Measurements from ENCODE around the gene DGKD.

The DGKD gene

DNA sequence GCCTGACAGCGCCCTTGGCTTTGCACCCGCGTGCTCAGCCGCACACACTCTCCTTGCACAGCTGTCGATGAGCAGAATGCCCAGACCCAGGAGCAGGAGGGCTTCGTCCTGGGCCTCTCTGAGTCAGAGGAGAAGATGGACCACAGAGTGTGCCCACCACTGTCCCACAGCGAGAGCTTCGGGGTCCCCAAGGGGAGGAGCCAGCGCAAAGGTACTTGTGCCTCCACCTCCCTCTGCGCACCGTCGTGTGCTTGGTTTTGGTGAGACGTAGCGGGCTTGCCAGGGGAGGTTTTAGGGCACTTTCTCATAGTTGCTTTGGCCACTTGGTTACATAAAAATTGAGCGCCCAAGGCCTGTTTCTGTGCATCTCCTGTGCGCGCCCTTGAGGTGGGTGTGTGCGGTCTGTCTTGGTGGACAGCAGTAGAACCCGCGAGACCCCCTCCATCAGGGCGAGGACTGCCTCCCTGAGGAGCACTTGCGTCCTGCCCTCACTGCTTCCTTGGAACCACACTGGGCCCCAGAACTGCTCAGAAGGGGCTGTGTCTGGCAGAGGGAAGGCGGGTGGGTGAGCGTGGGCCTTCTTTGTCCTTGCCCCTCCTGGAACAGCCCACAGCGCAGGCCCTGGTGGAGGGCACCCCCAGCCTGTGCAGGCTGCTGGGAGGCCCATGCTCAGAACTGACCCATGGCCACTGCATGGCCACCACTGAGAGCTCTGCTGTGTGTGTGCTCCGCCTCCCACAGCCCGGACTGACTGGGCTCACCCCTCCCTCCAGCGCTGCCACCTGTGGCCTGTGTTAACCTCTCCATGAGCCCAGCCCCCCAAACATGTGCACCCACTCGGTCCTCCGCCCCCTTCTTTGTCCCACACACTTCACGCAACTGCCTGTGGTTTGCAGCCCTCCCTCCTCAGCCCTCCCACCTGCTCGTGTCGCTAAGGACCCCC lies 95.9 kb downstream of the DGKD start:
- no peak for DNase-seq (ENCODE audit: insufficient read length, low spot score)
- FAIRE-seq = no peak
- no peak for TF ChIP-seq SPI1 (IDR thresholded peaks at IDR 0.05; ENCODE audit: low read depth, low read length)
- TF ChIP-seq TAF1 (IDR thresholded peaks at IDR 0.05; ENCODE audit: low read depth, low read length) = no peak

DNA sequence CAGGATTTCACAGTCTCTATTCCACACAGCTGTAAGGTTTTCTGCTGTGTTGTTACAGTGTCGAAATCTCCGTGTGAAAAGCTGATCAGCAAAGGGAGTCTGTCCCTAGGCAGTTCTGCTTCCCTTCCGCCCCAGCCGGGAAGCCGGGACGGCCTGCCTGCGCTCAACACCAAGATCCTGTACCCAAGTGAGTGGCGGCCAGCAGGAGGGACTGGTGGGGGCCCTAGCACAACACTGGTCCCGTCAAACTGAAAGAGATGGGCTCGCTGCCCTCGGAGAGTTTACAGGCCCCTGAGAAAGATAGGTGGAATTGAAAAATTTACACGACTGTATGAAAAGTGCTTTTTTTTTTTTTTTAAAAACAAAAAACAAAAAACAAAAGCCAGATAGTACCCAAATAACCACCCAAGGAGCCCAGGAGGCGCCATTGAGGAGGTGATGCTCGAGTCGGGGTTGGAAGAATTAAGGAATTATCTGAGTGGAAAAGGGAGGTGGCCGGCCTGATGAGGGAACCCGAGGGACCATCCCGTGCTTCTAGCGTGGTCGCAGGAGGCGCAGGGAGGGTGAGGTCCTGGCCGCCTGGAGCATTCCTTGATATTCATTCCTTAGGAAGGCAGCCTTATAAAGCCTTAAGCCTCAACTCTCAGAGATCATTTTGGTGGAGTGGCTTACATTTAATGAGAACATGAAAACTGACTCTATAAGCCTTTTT lies 96.7 kb downstream of the DGKD start:
- DNase-seq (ENCODE audit: insufficient read length, low spot score) (no peak), FAIRE-seq (no peak)
- TF ChIP-seq TAF1 (IDR thresholded peaks at IDR 0.05; ENCODE audit: low read depth, low read length) = no peak
- TF ChIP-seq POU2F2 (IDR thresholded peaks at IDR 0.05; ENCODE audit: low read depth, low read length) = no peak
- no peak for TF ChIP-seq SPI1 (IDR thresholded peaks at IDR 0.05; ENCODE audit: low read depth, low read length)
- no peak for TF ChIP-seq PAX5 (IDR thresholded peaks at IDR 0.05; ENCODE audit: insufficient read depth, low read length, severe bottlenecking)
- TF ChIP-seq POLR2A (IDR thresholded peaks at IDR 0.05; ENCODE audit: low read depth, low read length) = no peak
- no peak for TF ChIP-seq POLR2AphosphoS5 (IDR thresholded peaks at IDR 0.05; ENCODE audit: low read depth, low read length)

DNA sequence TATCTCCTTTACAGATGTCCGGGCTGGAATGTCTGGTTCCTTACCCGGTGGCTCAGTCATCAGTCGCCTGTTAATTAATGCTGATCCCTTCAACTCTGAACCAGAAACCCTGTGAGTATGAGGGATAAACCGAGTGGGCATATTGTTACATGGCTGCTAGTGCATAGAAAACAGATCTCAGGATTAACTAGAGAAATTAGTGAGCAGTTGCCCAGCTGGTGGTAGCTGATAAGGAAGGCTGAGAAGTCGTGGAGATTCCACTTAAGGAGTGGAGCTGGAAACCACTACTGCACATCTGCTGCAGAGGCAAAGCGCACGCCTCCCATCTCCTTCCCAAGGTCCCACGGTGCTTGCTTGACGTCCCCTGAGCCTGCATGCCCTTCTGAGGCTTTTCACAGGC lies 97.7 kb downstream of the DGKD start:
- TF ChIP-seq POLR2AphosphoS5 (IDR thresholded peaks at IDR 0.05; ENCODE audit: low read depth, low read length) = no peak
- no peak for TF ChIP-seq TAF1 (IDR thresholded peaks at IDR 0.05; ENCODE audit: low read depth, low read length)
- TF ChIP-seq POLR2A (IDR thresholded peaks at IDR 0.05; ENCODE audit: low read depth, low read length) = no peak
- TF ChIP-seq PAX5 (IDR thresholded peaks at IDR 0.05; ENCODE audit: insufficient read depth, low read length, severe bottlenecking) = no peak
- TF ChIP-seq SPI1 (IDR thresholded peaks at IDR 0.05; ENCODE audit: low read depth, low read length) = no peak
- no peak for TF ChIP-seq POU2F2 (IDR thresholded peaks at IDR 0.05; ENCODE audit: low read depth, low read length)
- DNase-seq (ENCODE audit: insufficient read length, low spot score) = no peak
- FAIRE-seq = no peak

DNA sequence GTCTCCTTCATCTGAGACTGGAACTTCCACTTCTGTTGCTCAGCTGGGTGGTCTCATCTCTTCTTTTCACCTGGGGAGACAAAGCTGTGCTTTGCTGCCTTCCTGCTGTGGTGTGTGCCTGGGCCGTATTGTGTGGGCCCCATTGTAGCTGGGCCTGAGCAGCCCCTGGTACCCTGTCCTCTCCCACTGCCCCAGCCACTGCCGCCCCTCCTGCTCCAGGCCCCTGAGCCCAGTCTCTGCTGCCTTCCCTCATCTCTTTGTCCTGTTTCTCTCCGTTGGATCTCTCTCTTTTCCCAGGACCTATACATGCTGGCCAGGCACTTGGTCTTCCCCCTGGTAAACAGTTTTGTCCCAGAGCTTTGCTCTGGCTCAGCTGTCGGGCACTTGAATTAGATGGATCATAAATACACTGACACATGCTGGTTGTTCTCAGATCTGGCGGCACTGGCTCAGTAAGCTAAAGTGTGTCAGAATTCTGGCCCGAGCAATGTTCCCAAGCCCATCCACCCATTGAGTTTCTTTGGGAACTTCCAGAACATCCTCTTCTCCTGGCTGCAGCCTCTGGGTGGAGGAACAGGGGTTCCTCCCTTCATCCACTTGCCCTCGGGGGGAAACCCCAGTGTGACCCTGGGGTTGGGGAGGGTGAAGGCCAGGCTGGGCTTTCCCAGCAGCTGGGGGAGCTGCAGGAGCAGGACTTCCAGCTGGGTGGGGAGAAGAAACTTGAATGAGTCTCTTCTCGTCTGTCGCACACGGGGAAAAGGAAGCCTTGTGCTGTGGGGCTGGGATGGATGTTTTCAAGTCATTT lies 99.0 kb downstream of the DGKD start:
- no peak for TF ChIP-seq POU2F2 (IDR thresholded peaks at IDR 0.05; ENCODE audit: low read depth, low read length)
- no peak for TF ChIP-seq POLR2AphosphoS5 (IDR thresholded peaks at IDR 0.05; ENCODE audit: low read depth, low read length)
- no peak for TF ChIP-seq TAF1 (IDR thresholded peaks at IDR 0.05; ENCODE audit: low read depth, low read length)
- TF ChIP-seq SPI1 (IDR thresholded peaks at IDR 0.05; ENCODE audit: low read depth, low read length) = no peak
- no peak for TF ChIP-seq PAX5 (IDR thresholded peaks at IDR 0.05; ENCODE audit: insufficient read depth, low read length, severe bottlenecking)
- TF ChIP-seq POLR2A (IDR thresholded peaks at IDR 0.05; ENCODE audit: low read depth, low read length) = no peak
- FAIRE-seq (no peak), DNase-seq (ENCODE audit: insufficient read length, low spot score) (no peak)

DNA sequence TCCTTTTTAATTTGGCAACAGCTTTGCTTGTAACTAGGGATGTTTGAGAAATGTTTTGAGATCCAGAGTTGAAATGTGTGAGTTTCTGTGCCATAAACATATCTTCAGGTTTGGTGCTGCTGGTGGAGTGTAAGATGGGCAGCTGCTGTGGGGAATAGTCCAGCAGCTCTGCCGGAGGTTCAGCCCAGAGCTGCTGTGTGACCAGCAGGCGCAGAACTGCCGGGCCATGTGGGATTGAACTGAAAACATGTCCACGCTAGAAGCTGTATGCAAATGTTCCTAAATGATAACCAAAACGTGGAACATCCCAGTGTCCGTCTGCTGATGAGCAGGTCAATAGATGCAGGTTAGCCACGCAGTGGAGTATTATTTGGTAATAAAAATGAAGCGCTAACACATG lies 99.6 kb downstream of the DGKD start:
- TF ChIP-seq POLR2AphosphoS5 (IDR thresholded peaks at IDR 0.05; ENCODE audit: low read depth, low read length) (no peak), PAX5 (IDR thresholded peaks at IDR 0.05; ENCODE audit: insufficient read depth, low read length, severe bottlenecking) (no peak), TAF1 (IDR thresholded peaks at IDR 0.05; ENCODE audit: low read depth, low read length) (no peak), POU2F2 (IDR thresholded peaks at IDR 0.05; ENCODE audit: low read depth, low read length) (no peak), POLR2A (IDR thresholded peaks at IDR 0.05; ENCODE audit: low read depth, low read length) (no peak), SPI1 (IDR thresholded peaks at IDR 0.05; ENCODE audit: low read depth, low read length) (no peak)
- DNase-seq (ENCODE audit: insufficient read length, low spot score) = no peak
- no peak for FAIRE-seq

DNA sequence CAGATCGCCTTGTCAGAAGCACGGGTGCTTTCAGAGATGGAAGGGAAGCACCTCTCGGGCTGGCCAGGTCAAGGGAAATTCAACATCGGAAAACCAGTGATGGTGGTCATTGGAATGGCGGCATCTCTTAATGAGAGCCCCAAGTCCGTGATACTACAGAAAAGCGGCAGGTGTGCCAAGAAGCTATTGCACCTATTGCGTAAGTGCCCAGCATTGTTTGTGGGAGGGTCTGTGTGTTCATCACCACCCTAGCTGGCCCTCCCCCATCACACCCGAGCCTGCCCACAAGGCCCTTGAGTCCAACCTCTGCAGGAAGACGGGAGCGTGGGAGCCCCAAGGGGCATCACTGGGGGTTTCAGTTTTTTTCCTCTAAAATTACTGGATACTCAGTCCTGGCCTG lies 100.7 kb downstream of the DGKD start:
- TF ChIP-seq TAF1 (IDR thresholded peaks at IDR 0.05; ENCODE audit: low read depth, low read length) (no peak), PAX5 (IDR thresholded peaks at IDR 0.05; ENCODE audit: insufficient read depth, low read length, severe bottlenecking) (no peak), POLR2AphosphoS5 (IDR thresholded peaks at IDR 0.05; ENCODE audit: low read depth, low read length) (no peak), POU2F2 (IDR thresholded peaks at IDR 0.05; ENCODE audit: low read depth, low read length) (no peak), POLR2A (IDR thresholded peaks at IDR 0.05; ENCODE audit: low read depth, low read length) (no peak), SPI1 (IDR thresholded peaks at IDR 0.05; ENCODE audit: low read depth, low read length) (no peak)
- DNase-seq (ENCODE audit: insufficient read length, low spot score) (no peak), FAIRE-seq (no peak)

DNA sequence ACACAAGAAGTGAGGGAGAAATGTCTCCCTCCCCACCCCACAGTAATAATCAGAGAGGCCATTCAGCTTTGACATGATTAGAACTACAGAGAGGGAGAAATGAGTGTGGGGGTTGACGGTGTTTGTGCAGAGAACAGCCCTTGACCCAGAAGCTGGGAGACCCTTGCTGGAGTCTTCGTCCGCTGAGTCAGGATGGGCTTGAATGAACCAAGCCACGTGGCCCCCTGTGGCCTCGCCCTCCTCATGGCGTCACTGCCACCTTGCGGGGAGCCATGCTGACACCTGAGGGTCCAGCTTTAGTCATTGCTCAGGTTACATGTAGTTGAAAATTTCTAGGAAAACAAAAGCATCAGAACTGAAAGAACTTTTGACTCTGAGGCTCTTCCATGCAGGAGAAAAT lies 101.2 kb downstream of the DGKD start:
- DNase-seq (ENCODE audit: insufficient read length, low spot score) = no peak
- no peak for TF ChIP-seq POLR2A (IDR thresholded peaks at IDR 0.05; ENCODE audit: low read depth, low read length)
- no peak for TF ChIP-seq POLR2AphosphoS5 (IDR thresholded peaks at IDR 0.05; ENCODE audit: low read depth, low read length)
- no peak for TF ChIP-seq SPI1 (IDR thresholded peaks at IDR 0.05; ENCODE audit: low read depth, low read length)
- FAIRE-seq = no peak

DNA sequence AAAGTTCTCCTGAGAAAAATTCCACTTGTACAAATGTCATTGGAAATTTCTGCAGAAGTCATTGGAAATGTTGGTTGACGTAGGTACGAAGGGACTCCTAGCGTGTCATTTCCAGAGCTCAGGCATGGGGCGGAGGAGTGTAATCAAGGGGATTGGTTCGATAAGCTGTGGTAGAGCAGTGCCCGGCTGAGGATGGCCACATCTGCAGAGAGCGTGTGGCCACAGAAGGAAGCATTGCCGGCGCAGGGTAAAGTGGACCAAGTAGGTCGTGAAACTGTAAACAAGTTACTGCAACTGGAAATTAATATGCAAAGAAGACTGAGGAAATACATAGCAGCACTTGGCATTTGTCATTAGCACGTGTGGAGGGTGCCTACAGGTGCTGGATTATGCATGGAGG lies 101.8 kb downstream of the DGKD start:
- no peak for FAIRE-seq
- TF ChIP-seq TAF1 (IDR thresholded peaks at IDR 0.05; ENCODE audit: low read depth, low read length) = no peak
- DNase-seq (ENCODE audit: insufficient read length, low spot score) = no peak

DNA sequence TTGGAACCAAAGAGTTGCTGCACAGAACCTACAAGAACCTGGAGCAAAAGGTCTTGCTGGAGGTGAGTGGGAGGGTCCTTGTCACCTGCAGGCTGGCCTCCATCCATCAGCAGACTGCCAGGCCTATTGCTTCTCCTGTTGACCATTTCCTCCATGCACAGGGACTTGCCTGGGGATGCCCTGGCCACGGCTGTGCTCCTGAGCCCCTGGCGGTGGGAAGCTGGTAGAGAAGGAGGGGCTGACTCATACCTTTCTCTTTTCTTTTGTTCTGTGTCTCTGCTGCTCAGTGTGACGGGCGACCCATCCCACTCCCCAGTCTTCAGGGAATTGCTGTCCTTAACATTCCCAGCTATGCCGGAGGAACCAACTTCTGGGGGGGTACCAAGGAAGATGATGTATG lies 102.6 kb downstream of the DGKD start:
- DNase-seq (ENCODE audit: insufficient read length, low spot score) (no peak), FAIRE-seq (no peak)
- TF ChIP-seq PAX5 (IDR thresholded peaks at IDR 0.05; ENCODE audit: insufficient read depth, low read length, severe bottlenecking) (no peak), TAF1 (IDR thresholded peaks at IDR 0.05; ENCODE audit: low read depth, low read length) (no peak), POLR2A (IDR thresholded peaks at IDR 0.05; ENCODE audit: low read depth, low read length) (no peak), POLR2AphosphoS5 (IDR thresholded peaks at IDR 0.05; ENCODE audit: low read depth, low read length) (no peak), POU2F2 (IDR thresholded peaks at IDR 0.05; ENCODE audit: low read depth, low read length) (no peak), SPI1 (IDR thresholded peaks at IDR 0.05; ENCODE audit: low read depth, low read length) (no peak)

Measured in GM12891 (cell line).